Measurements from ENCODE around the gene SCN1B.

Gene SCN1B

DNA sequence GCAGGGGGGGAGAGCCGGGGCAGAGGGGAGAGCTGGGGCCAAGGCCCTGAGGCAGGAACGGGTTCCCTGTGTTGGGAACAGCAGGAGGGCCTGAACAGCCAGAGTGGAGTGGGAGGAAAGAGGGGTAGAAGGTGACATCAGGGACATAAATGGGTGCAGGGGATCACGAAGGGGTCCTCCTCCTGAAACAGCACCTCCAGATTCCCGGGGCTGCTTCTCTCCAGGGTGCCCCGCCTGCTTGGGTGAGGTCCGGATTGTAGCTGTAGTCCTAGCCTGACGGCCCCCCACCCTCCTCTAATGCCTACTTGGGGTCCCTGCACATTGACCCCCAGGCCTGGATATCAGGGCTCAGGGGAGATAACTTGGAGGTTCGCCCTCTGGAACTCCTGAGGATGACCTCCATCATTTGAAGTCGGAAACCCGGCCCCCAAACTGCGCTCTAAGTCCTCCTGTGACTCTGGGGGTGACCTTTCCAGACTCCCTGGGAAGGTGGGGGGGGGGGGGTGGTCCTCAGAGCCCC is 473 bp upstream of the SCN1B start:
- TF ChIP-seq, protein P1, sequence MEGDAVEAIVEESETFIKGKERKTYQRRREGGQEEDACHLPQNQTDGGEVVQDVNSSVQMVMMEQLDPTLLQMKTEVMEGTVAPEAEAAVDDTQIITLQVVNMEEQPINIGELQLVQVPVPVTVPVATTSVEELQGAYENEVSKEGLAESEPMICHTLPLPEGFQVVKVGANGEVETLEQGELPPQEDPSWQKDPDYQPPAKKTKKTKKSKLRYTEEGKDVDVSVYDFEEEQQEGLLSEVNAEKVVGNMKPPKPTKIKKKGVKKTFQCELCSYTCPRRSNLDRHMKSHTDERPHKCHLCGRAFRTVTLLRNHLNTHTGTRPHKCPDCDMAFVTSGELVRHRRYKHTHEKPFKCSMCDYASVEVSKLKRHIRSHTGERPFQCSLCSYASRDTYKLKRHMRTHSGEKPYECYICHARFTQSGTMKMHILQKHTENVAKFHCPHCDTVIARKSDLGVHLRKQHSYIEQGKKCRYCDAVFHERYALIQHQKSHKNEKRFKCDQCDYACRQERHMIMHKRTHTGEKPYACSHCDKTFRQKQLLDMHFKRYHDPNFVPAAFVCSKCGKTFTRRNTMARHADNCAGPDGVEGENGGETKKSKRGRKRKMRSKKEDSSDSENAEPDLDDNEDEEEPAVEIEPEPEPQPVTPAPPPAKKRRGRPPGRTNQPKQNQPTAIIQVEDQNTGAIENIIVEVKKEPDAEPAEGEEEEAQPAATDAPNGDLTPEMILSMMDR (conservative IDR thresholded peaks at IDR 0.05; ENCODE audit: low read length) = no peak
- H3K4me3 ChIP-seq (ENCODE audit: low read length) = peak overlapping the region; percentile 48
- DNase-seq (ENCODE audit: low read depth) = no peak

GRCh38 chr19:35031072-35031881 is 1.0 kb downstream of the SCN1B start:
- peak overlapping the region; percentile 61 for H3K4me3 ChIP-seq (ENCODE audit: low read length)
- DNase-seq (ENCODE audit: low read depth) = peak; percentile 9
- TF ChIP-seq, protein P1 (conservative IDR thresholded peaks at IDR 0.05; ENCODE audit: low read length) = no peak

GRCh38 chr19:35032356-35032865 is 2.1 kb downstream of the SCN1B start:
- DNase-seq (ENCODE audit: low read depth) = no peak
- TF ChIP-seq, protein P1 (conservative IDR thresholded peaks at IDR 0.05; ENCODE audit: low read length) = no peak
- H3K4me3 ChIP-seq (ENCODE audit: low read length) = no peak overlapping the region

DNA sequence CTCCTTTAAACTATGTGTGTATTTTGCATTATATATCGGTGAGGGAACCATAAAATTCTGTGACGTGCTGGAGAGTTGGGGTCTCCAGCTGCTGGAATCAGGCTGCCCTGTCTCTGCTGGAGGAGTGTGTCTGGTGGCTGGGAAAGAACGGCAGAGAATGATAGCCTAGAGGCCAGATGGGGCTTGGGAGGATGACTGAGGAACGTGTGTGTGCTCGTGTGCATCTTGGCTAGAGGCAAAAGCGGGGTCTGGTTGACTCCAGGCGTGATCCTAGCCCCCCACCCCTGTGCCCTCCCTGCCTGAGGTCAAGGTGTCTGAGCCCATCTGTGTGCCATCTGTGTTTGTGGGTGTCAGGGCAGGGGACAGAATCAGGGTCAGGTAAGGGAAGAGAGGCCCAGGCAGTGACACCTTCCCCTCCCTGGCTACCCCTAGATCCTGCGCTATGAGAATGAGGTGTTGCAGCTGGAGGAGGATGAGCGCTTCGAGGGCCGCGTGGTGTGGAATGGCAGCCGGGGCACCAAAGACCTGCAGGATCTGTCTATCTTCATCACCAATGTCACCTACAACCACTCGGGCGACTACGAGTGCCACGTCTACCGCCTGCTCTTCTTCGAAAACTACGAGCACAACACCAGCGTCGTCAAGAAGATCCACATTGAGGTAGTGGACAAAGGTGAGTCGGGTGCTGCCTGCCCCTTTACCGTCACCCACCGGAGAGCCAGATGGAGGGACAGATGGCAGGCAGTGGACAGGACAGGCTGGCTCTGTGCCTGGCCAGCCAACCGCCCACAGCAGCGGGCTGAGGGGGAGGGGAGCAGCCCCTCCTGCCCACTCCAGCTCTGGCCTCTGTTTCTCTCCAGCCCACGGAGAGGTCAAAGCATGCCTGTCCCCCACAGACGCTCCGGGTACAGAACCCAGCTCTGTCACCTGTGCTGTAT is 3.1 kb downstream of the SCN1B start:
- no peak for DNase-seq (ENCODE audit: low read depth)
- TF ChIP-seq, protein P1 (conservative IDR thresholded peaks at IDR 0.05; ENCODE audit: low read length) = no peak
- no peak overlapping the region for H3K4me3 ChIP-seq (ENCODE audit: low read length)

DNA sequence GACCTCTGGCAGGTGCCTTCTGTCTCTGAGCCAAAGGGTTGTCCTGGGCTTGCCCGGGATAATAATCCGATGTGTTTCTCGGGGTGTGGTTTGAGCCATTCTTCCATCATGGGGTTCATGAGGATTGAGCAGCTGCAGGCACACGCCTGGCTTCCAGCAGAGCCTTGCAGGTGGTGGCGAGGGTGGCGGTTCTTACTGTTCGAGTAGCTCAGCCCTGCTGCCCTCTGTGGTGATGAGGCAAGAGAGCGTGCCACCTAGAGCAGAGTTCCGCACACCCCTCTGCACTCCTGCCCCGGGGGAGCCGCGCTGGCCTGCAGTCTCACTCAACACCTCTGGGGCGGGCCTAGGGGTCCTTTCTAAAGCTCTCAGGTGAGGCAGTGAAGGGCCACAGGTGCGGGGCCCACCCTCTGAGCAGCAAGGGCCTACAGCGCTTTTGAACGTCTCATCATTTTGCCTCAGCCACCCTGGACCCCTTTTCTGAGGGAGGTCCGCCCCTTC is 3.8 kb downstream of the SCN1B start:
- H3K4me3 ChIP-seq (ENCODE audit: low read length) = no peak overlapping the region
- TF ChIP-seq, protein P1 (conservative IDR thresholded peaks at IDR 0.05; ENCODE audit: low read length) = no peak
- DNase-seq (ENCODE audit: low read depth) = no peak

DNA sequence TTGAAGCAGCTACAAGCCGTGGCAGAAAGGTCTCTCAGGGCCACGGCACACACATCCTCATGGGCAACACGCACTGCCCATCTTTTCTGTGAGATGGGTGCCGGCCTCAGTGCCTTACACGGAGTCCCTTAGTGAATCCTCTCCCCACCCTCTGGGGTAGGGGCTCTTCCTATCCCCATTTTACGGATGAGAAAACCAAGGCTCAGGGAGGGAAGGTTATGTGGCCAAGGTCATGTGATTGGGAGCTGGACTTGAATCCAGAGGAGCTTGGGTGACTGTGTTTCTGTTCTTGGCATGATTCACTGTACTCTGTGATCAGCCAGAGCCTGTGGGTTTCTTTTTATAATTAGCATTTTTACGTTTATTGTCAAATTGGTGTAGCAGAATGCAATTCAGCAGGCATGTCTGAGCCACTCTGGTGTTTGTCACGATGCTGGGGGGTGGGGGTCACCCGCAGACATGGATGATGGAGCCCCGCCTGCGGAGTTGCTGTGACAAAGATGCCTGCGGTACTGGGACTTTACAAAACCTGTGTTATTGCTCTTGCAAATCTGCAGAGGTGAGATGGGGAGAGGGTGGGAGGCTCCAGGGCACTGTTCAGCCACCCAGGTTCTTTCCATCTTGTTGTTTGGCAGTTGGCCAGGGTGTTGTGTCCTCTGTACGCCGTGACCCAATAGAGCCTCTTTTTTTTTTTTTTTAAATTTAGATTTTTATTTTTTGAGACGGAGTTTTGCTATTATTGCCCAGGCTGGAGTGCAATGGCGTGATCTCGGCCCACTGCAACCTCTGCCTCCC is 4.5 kb downstream of the SCN1B start:
- no peak for DNase-seq (ENCODE audit: low read depth)
- TF ChIP-seq, protein P1 (conservative IDR thresholded peaks at IDR 0.05; ENCODE audit: low read length) = no peak
- no peak overlapping the region for H3K4me3 ChIP-seq (ENCODE audit: low read length)

Measured in AG10803 (cell line).